COLO668 (cell line): Measurements from ENCODE around the gene MAGEB17.
A peak's percentile ranks its signal among the peaks of the same experiment; 100 is the strongest.
"Not testable (repeated sequence)": the region's sequence is repeated elsewhere in the genome, so short reads cannot be mapped to it uniquely, and the experiment has no call there.

Experiments used
- DNase-seq: peaks from one replicate; lab custom pipeline; 2025; ENCODE audit not compliant: unreplicated experiment; lab: John Stamatoyannopoulos, UW

The MAGEB17 gene

GRCh38 chrX:16167181-16167580 lies at the start of gene MAGEB17:
Gene MAGEB17, plus strand, starts transcription at chrX:16167481. Its CDS starts 2,902 bp downstream, at chrX:16170383.
- DNase-seq, result no peak

DNA sequence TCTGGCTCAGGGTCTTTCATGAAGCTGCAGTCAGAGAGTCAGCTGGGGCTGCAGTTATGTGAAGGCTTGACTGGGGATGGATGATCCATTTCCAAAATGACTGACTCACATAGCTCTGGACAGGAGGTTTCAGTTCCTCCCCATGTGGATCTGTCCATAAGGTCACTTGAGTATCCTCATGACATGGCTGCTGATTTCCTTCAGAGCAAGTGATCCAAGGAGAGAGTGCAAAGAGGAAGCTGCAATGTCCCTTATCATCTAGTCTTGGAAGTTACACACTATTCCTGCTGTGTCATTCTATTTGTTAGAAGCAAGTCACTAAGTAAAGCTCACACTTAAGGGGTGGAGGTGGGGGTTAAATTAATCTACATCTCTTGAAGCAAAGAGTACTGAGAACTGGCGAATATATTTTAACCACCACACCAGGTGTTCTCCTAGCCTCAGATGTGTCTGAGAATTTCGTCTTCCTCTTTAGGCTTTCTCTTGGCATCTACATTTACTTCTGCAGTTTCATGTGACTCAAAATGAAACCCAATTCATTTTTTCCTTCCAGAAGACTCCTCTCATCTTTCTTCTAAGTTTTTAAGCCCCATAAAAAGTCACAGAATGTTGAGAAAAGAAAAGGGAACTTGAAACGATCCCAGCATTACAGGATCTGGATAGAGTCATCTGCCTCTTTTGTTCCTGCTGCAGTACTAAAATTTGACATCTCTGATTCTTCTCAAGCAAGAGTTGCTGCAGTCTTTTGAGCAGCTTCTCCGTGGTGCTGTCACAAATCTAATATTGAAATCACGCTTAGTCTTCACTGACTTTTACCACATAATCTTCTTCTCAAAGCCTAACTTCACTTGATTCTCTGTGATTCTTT lies 47.7 kb upstream of the MAGEB17 start:
- DNase-seq, result no peak

- DNase-seq, result no peak
Observed at GRCh38 chrX:16120431-16120830, 46.9 kb upstream of the MAGEB17 start.

DNA sequence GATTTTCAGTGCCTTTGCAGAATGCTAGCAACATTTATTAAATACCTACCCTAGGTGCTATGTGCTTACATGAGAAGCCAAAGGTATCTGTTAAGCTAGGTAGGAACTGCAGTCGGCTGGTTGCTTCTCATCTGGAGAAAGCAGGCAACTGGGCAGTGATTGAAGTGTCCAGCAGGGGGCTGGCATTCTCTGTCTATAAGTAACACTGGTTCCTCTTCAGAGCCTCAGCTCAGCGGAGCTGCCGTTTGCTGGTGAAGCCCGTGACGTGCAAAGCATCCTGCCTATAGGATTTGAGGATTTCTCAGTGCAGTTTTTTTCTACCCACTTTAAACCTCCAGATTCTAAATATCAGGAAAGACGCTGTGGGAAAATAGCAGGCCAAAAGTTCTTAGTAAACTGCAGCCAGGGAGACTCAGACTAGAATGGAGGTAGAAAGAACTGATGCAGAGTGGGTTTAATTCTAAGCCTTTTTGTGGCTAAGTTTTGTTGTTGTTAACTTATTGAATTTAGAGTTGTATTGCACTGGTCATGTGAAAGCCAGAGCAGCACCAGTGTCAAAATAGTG lies 44.0 kb upstream of the MAGEB17 start, which contains the start of gene GRPR:
Gene GRPR, plus strand, starts transcription at position 344 of the 565 bp plus-strand sequence. CDS start 389 bp downstream, outside the sequence.
- peak; percentile 84 for DNase-seq

GRCh38 chrX:16124201-16124600 lies 43.1 kb upstream of the MAGEB17 start:
- no peak for DNase-seq

GRCh38 chrX:16125520-16126149 lies 41.6 kb upstream of the MAGEB17 start:
- DNase-seq, result peak; percentile 31

DNA sequence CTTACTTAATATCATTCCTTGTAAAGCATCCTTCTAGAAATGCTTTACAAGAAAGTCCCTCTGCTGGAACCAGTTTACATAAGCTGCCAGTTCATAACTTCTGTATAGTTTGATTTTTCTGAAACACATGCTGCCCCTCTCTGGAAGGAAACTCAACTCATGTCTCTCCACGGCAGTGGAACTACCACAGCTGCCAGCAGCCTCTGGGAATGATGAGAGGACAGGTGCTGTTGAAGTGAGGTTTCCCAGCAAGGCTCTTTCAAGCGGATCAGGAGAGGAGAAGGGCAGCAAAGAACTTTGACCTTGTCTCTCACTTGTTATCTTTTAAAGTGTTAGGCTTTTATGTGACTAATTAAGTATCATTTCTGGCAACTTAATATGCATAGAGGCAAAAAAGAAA lies 36.6 kb upstream of the MAGEB17 start:
- DNase-seq, result peak; percentile 23

GRCh38 chrX:16134936-16135335 lies 32.3 kb upstream of the MAGEB17 start:
- no peak for DNase-seq

- DNase-seq, result no peak
Observed at GRCh38 chrX:16136080-16136479, 31.2 kb upstream of the MAGEB17 start.

- no peak for DNase-seq
Observed at GRCh38 chrX:16137416-16138107, 29.7 kb upstream of the MAGEB17 start.

GRCh38 chrX:16138108-16138427 lies 29.2 kb upstream of the MAGEB17 start:
- DNase-seq, result no peak

GRCh38 chrX:16140448-16140847 lies 26.8 kb upstream of the MAGEB17 start:
- DNase-seq, result no peak

DNA sequence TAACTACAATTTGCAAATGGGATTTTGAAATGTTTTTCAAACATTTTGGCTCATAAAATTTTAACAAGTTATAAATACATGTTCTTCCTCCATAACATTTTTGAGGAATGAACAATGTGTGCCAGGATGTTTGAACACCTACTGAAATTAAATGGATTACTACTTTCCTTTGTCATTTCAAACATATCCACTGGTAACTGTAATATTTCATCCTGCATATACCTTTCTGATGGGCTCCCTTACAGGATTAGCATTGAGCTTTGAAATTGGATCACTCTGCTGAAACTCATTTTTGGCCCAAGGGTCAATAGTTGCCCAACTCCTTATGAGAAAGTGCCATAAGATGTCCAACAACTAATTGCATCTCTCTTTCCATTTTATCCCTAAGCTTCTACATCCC lies 26.3 kb upstream of the MAGEB17 start:
- DNase-seq, result no peak

DNA sequence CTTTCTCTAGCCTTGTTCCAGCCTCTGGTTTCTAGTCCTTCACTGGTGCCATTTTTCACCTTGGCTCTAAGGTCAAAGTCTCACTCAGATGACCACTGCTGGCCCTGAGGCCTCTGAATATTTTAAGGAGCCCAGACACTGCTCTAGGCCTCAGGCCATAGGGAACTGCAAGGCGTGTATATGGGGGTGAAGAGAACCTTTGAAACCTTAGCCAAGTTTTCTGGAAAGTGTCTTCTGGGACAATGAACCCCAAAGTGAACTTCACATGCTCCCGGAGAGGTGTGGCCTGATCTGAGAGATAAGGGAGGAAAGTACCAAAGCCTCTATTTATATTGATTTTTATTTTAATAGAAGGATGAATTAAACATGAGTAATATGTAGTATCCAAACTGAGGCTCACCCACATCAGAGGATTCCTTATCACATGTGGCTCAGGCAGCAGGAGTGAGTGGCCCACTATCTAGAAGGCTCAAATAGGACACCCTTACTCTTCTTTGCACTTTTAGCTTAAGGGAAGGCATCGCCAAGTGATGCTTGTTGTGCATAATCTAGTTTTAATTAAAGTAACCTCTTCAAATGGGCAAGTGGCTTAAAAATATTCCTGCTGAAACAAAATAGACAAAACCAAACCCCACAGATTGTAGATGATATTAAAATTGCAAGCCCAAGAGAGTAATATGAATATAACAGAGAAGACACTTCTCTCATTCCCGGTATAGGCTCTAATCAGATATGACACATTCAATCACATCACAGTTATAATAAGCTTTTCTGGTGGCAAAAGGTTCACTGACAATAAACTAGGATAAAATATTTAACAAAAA lies 25.6 kb upstream of the MAGEB17 start:
- no peak for DNase-seq

GRCh38 chrX:16142246-16142558 lies 25.1 kb upstream of the MAGEB17 start:
- DNase-seq, result no peak

DNA sequence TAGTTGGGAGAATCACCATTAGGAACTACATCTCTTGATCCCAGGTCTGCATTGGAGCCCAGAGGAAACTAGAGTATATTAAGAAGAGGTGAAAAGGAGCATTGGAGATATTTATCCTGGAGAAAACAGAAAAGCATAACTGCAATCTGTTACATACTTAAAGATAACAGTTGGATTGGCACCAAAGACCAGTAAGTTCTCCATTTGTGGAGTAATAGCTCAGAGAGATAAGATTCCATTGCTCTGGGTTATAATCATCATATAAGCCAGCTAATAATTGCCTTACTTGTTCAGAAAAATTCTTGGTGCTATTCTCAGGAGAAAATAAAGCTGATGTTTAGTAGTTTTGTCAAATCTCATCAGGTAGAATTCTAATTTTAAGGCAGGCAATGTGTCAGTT lies 23.3 kb upstream of the MAGEB17 start:
- DNase-seq, result no peak

DNA sequence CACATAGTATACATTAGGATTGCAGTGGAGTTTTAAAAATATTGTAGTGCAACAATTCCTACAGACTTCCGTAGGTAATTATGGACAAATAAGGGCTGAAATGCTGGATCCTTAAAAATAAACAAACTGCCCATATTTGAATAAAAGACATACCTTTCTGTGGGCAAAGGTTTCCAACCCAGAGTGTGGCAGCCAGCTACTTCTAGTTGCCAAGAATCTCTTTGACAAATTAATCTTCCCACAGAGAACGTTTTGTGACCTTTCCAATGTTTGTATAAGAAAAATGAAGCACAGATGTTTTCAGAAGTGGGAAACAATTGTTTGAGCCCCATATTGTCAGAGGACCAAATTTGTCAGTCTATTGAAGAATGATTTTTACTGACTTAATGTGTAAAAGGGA lies 22.9 kb upstream of the MAGEB17 start:
- DNase-seq, result no peak

DNA sequence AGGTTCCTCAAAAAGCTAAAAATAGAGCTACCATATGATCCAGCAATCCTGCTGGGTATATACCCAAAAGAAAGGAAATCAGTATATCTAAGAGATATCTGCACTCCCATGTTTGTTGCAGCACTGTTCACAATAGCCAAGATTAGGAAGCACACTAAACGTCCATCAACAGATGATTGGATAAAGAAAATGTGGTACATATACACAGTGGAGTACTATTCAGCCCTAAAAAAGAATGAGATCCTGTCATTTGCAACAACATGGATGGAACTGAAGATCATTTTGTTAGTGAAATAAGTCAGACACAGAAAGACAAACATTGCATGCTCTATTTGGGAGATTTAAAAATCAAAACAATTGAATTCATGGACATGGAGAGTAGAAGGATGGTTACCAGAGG lies 22.2 kb upstream of the MAGEB17 start:
- DNase-seq, result not testable (repeated sequence)

DNA sequence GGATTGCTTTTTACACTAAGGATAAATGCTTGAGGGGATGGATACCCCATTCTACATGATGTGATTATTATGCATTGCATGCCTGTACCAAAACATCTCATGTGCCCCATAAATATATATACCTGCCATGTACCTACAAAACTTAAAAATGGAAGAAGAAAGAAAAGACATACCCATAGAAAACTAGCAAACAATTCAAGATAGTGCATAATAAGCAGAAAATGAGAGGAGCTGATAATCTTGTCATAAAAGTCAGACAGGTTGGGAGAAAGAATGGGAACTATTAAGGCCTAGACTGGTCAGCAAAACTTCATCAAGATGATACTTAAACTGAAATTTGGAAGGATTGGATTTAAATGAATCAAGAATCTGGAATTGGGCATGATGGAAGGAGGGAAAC lies 21.6 kb upstream of the MAGEB17 start:
- DNase-seq, result no peak

- no peak for DNase-seq
Observed at GRCh38 chrX:16148896-16149295, 18.4 kb upstream of the MAGEB17 start.

GRCh38 chrX:16155581-16156096 lies 11.6 kb upstream of the MAGEB17 start:
- DNase-seq, result peak; percentile 3
